ENCODE results near the gene PRODH2. TPM values are rescaled to one million over a fixed set of nuclear protein-coding genes. Genes with fewer than 3 reads are reported as not detected.

PRODH2 gene
- total RNA-seq, 1 experiment from 2014 or later = not detected

GRCh38 chr19:35752746-35753350, 59.8 kb downstream of the PRODH2 start:
- POLR2A ChIA-PET = no interaction called here
- Mint-ChIP-seq H3K4me3 (no peak overlapping the region), H3K36me3 (no peaks in the 10 kb centered on the region), H3K9me3 (no peaks in the 10 kb centered on the region), H3K27ac (no peak overlapping the region), H3K4me1 (peaks cover 18% of the 10 kb centered on the region), H3K27me3 (ENCODE audit: low read depth) (peaks cover 23% of the 10 kb centered on the region)
- CTCF ChIA-PET = interaction anchor here (1.0 to 1.2 kb wide), 2 partner anchors 32 to 108 kb away, joined by 3 read pairs; no protein-coding TSS in a partner anchor
- TF ChIP-seq KAT7 (CRISPR knock-in tag; IDR thresholded peaks at IDR 0.05; ENCODE audit: borderline replicate concordance) (no peak), NR3C1 (CRISPR knock-in tag; conservative IDR thresholded peaks at IDR 0.05; ENCODE audit: low read depth) (no peak), HMGXB4 (CRISPR knock-in tag; IDR thresholded peaks at IDR 0.05) (no peak), ZNF263 (CRISPR knock-in tag; IDR thresholded peaks at IDR 0.05; ENCODE audit: low read depth) (no peak)
- ATAC-seq (no peak), DNase-seq (ENCODE audit: low spot score) (no peak)

DNA sequence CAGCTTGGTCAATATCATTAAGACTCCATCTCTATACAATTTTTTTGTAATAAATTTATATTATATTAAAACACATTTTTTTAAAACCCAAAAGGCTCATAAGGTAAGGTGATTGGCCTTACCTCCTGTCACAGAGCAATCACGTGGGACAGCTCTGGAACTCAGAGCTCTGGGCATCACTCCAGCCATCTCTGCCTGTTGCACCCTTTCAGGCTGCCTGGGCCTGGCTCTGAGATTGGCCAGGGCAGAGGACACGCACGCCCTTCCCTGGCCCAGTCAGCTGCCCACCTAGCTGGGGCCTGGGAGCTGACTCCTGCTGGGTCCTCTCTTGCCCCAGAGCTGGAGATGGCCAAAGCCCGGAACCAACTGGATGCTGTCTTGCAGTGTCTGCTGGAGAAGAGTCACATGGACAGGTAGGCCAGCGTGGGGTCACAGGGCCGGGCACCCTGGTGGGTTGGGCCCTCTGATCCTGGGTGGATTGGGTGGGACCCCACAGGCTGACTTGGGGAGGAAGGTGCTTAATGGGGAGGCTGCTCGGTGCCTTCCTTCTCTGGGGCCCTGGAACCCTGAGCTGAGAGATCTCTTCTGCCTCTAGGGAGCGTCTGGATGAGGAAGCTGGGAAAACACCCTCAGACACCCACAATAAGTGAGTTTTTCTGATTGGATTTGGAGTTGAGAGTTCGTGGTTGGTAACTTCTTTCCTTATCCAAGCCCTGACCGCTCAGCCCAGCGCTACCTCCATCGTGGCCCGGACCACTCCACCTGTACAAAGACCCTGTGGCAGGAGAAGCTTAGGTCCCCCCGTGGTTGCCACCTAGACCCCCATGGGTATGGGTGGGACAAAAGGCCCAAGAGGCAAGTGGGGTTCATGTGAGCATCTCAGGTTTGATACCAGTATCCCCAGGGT, 60.6 kb downstream of the PRODH2 start:
- peaks cover 22% of the 10 kb centered on the region for H3K27me3 Mint-ChIP-seq (ENCODE audit: low read depth)
- H3K4me1 Mint-ChIP-seq = peaks cover 19% of the 10 kb centered on the region
- TF ChIP-seq TCF7 (CRISPR knock-in tag; IDR thresholded peaks at IDR 0.05; ENCODE audit: low read depth) = no peak
- no peak for TF ChIP-seq RELA (CRISPR knock-in tag; IDR thresholded peaks at IDR 0.05; ENCODE audit: borderline replicate concordance)
- TF ChIP-seq NFYB (CRISPR knock-in tag; conservative IDR thresholded peaks at IDR 0.05; ENCODE audit: low read depth) = no peak
- no peak for TF ChIP-seq PRRX2 (CRISPR knock-in tag; IDR thresholded peaks at IDR 0.05)
- TF ChIP-seq JUN (CRISPR knock-in tag; IDR thresholded peaks at IDR 0.05) = no peak
- H3K36me3 Mint-ChIP-seq = no peaks in the 10 kb centered on the region
- H3K27ac Mint-ChIP-seq = no peak overlapping the region
- ATAC-seq (no peak), DNase-seq (ENCODE audit: low spot score) (no peak)
- no peaks in the 10 kb centered on the region for H3K9me3 Mint-ChIP-seq
- CTCF ChIA-PET = interaction anchor here (0.6 to 1.2 kb wide), 3 partner anchors 32 to 108 kb away, joined by 3 read pairs; no protein-coding TSS in a partner anchor
- POLR2A ChIA-PET = interaction anchor here (1.6 kb wide), 1 partner anchor 118 kb away, joined by 4 read pairs; no protein-coding TSS in a partner anchor
- H3K4me3 Mint-ChIP-seq = no peak overlapping the region

- H3K4me3 Mint-ChIP-seq = peak overlapping the region; percentile 33; the same call in 1 of the 2 replicates
- no peaks in the 10 kb centered on the region for H3K9me3 Mint-ChIP-seq
- peaks cover 6% of the 10 kb centered on the region for H3K27me3 Mint-ChIP-seq (ENCODE audit: low read depth)
- no peak for DNase-seq (ENCODE audit: low spot score)
- peaks cover 18% of the 10 kb centered on the region for H3K4me1 Mint-ChIP-seq
- no peak for ATAC-seq
- H3K36me3 Mint-ChIP-seq = no peaks in the 10 kb centered on the region
- ChIA-PET POLR2A (no interaction called here), CTCF (interaction anchor here (1.1 kb wide), 1 partner anchor 34 kb away, joined by 3 read pairs; no protein-coding TSS in a partner anchor)
- no peak overlapping the region for H3K27ac Mint-ChIP-seq
- TF ChIP-seq ZNF317 (CRISPR knock-in tag; IDR thresholded peaks at IDR 0.05; ENCODE audit: borderline replicate concordance, low read depth) = no peak
- TF ChIP-seq ZBTB43 (CRISPR knock-in tag; IDR thresholded peaks at IDR 0.05) = no peak
- TF ChIP-seq ZNF532 (CRISPR knock-in tag; IDR thresholded peaks at IDR 0.05; ENCODE audit: borderline replicate concordance) = no peak
- no peak for TF ChIP-seq AR (CRISPR knock-in tag; IDR thresholded peaks at IDR 0.05)
- no peak for TF ChIP-seq GABPB1 (CRISPR knock-in tag; IDR thresholded peaks at IDR 0.05)
- TF ChIP-seq E2F5 (CRISPR knock-in tag; IDR thresholded peaks at IDR 0.05) = no peak
- TF ChIP-seq CREB1 (CRISPR knock-in tag; IDR thresholded peaks at IDR 0.05) = no peak
- no peak for TF ChIP-seq ZNF138 (CRISPR knock-in tag; conservative IDR thresholded peaks at IDR 0.05)
- no peak for TF ChIP-seq MYBL2 (CRISPR knock-in tag; IDR thresholded peaks at IDR 0.05)
- TF ChIP-seq GRHL2 (CRISPR knock-in tag; IDR thresholded peaks at IDR 0.05; ENCODE audit: insufficient replicate concordance, severe bottlenecking) = no peak
- no peak for TF ChIP-seq PRRX2 (CRISPR knock-in tag; IDR thresholded peaks at IDR 0.05)
Measured at GRCh38 chr19:35750167-35750566, 62.5 kb downstream of the PRODH2 start.

Data from WTC11 (cell line).